Measurements from ENCODE around the gene SOCS6. TPM values are rescaled to one million over a fixed set of nuclear protein-coding genes. Genes with fewer than 3 reads are reported as not detected.
A peak's percentile ranks its signal among the peaks of the same experiment; 100 is the strongest.

The SOCS6 gene
- polyA plus RNA-seq, 2 of the 4 experiments (the other 2 are of a cell fraction), result 31.2 to 88.2 TPM

DNA sequence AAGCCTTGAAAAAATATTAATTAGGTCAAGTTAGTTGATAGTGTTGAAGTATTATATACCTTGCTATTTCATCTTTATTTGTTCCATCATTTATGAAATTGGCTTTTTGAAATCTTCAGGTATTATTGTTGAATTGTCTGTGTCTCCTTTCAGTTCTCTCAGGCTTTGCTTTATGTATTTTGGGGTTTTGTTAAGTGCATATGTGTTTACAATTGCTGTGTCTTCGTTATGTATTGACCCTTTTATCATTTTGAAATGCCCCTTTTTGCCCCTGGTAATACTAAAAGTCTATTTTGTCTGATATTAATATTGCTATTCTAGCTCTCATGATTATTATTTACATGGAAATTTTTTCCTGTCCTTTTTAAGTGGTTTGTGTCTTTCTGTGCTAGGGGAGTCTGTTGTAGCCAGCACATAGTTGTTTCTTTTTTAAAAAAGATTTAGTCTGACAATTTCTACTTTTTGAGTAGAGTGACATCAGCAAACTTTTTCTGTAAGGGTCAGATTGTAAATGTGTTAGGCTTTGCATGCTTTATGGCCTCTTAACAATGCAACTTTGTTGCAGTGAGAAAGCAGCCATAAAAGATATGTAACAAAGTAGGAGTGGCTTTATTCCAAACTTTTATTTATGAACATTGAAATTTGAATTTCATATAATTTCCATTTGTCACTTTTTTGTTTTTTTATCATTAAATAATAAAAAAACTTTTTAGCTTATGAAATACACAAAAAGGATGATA lies 19.9 kb downstream of the SOCS6 start (continued):
- TF ChIP-seq, protein P1, sequence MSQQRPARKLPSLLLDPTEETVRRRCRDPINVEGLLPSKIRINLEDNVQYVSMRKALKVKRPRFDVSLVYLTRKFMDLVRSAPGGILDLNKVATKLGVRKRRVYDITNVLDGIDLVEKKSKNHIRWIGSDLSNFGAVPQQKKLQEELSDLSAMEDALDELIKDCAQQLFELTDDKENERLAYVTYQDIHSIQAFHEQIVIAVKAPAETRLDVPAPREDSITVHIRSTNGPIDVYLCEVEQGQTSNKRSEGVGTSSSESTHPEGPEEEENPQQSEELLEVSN (IDR thresholded peaks at IDR 0.05; ENCODE audit: borderline replicate concordance, low read depth), result no peak
- TF ChIP-seq ESRRA (IDR thresholded peaks at IDR 0.05; ENCODE audit: borderline replicate concordance, low read length) (no peak), MAZ (IDR thresholded peaks at IDR 0.05; ENCODE audit: borderline replicate concordance, low read depth, low read length) (no peak), MAFK (IDR thresholded peaks at IDR 0.05; ENCODE audit: partially characterized antibody) (no peak)
- TF ChIP-seq, protein P2, sequence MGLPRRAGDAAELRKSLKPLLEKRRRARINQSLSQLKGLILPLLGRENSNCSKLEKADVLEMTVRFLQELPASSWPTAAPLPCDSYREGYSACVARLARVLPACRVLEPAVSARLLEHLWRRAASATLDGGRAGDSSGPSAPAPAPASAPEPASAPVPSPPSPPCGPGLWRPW (IDR thresholded peaks at IDR 0.05), result no peak

DNA sequence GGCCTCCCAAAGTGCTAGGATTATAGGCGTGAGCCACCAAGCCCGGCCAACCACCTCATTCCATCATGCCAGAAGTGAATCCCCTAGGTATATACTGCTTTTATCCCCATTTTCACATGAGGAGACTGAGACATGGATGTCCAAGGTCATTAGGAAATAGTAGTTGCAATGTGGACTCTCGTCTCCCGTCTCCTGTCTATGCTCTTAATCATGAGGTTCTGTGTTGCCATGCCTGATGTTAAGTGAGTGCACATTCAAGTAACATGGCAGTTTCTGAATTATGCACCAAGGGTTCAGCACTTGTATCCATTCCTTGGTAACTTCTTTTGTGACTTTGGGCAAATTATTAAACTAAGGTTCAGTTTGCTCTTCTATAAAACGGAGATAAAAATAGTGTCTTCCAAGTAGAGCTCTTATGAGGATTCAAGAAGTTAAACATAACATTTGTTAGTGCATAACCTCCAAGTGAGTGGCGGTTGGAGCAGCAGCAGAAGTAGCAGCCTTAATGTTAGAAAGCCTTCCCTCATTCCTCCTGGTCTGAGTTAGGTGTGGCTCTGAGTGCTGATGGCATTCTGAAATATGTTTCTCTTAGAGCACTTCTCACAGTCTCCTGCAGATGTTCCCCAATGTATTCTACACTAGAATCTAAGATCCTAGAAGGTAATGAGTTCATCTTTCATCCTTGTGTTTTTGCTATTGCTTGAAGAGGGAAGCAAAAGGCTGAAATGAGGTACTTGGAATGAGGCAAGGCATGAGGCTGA lies 21.9 kb downstream of the SOCS6 start:
- no peak for FAIRE-seq
- peak; percentile 85 to 87 for ATAC-seq
- POLR2A ChIA-PET, result no interaction called here

DNA sequence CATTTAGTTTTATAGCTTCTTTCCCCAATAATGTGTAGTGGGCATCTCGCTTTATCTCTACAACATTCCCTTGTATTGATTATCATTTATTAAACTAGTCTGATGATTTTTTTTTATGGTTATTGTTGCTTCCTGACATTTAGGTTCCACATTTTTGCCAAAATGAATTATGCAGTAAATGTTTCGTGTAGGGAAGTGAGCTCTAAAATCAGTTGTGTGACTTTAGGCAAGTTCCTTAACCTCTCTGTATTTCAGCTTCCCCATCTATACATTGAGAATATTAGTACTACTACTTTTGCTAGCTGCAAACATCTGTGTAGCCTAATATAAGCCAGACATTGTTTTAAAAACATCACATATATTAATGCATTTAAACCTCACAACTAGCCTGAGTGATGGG lies 22.9 kb downstream of the SOCS6 start:
- TF ChIP-seq, protein P3, sequence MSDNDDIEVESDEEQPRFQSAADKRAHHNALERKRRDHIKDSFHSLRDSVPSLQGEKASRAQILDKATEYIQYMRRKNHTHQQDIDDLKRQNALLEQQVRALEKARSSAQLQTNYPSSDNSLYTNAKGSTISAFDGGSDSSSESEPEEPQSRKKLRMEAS (IDR thresholded peaks at IDR 0.05), result no peak
- TF ChIP-seq, protein P4, sequence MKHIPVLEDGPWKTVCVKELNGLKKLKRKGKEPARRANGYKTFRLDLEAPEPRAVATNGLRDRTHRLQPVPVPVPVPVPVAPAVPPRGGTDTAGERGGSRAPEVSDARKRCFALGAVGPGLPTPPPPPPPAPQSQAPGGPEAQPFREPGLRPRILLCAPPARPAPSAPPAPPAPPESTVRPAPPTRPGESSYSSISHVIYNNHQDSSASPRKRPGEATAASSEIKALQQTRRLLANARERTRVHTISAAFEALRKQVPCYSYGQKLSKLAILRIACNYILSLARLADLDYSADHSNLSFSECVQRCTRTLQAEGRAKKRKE (CRISPR knock-in tag; IDR thresholded peaks at IDR 0.05; ENCODE audit: low read depth), result no peak
- no peak for TF ChIP-seq SREBF2 (IDR thresholded peaks at IDR 0.05)
- TF ChIP-seq ZSCAN20 (CRISPR knock-in tag; IDR thresholded peaks at IDR 0.05), result no peak
- TF ChIP-seq, protein P5, sequence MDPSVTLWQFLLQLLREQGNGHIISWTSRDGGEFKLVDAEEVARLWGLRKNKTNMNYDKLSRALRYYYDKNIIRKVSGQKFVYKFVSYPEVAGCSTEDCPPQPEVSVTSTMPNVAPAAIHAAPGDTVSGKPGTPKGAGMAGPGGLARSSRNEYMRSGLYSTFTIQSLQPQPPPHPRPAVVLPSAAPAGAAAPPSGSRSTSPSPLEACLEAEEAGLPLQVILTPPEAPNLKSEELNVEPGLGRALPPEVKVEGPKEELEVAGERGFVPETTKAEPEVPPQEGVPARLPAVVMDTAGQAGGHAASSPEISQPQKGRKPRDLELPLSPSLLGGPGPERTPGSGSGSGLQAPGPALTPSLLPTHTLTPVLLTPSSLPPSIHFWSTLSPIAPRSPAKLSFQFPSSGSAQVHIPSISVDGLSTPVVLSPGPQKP (IDR thresholded peaks at IDR 0.05; ENCODE audit: low read depth, low read length), result no peak
- TF ChIP-seq TFCP2L1 (CRISPR knock-in tag; IDR thresholded peaks at IDR 0.05), result no peak
- no peak for TF ChIP-seq MAZ (IDR thresholded peaks at IDR 0.05; ENCODE audit: borderline replicate concordance, low read depth, low read length)
- TF ChIP-seq FOSB (CRISPR knock-in tag; IDR thresholded peaks at IDR 0.05), result no peak
- no peak for TF ChIP-seq RAD21 (conservative IDR thresholded peaks at IDR 0.05 in 1 of 2, IDR thresholded peaks at IDR 0.05 in 1 of 2)
- TF ChIP-seq ESRRA (IDR thresholded peaks at IDR 0.05; ENCODE audit: borderline replicate concordance, low read length), result no peak
- no peak for TF ChIP-seq NR3C1 (IDR thresholded peaks at IDR 0.05)
- TF ChIP-seq HDAC2 (IDR thresholded peaks at IDR 0.05), result no peak
- TF ChIP-seq, protein P6, sequence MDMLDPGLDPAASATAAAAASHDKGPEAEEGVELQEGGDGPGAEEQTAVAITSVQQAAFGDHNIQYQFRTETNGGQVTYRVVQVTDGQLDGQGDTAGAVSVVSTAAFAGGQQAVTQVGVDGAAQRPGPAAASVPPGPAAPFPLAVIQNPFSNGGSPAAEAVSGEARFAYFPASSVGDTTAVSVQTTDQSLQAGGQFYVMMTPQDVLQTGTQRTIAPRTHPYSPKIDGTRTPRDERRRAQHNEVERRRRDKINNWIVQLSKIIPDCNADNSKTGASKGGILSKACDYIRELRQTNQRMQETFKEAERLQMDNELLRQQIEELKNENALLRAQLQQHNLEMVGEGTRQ (IDR thresholded peaks at IDR 0.05), result no peak
- TF ChIP-seq FOSL2 (IDR thresholded peaks at IDR 0.05), result no peak
- TF ChIP-seq FOSL2 (CRISPR knock-in tag; IDR thresholded peaks at IDR 0.05), result no peak
- TF ChIP-seq KDM1A (IDR thresholded peaks at IDR 0.05; ENCODE audit: low read depth), result no peak
- TF ChIP-seq FOXS1 (CRISPR knock-in tag; IDR thresholded peaks at IDR 0.05), result no peak
- TF ChIP-seq, protein P2 (IDR thresholded peaks at IDR 0.05), result no peak
- CTCF ChIA-PET, result interaction anchor here (1.0 kb wide), 1 partner anchor 10 kb away, joined by 3 read pairs; no protein-coding TSS in a partner anchor
- DNase-seq (ENCODE audit: low read depth in 1 of 2, low spot score in 1 of 2) (no peak), ATAC-seq (peak in 1 of 2 experiments; percentile 15; a peak in 1 of 6 replicates), FAIRE-seq (peak; percentile 39)
- POLR2A ChIA-PET, result no interaction called here
- WGBS (ENCODE audit: missing lambda C conversion rate), result 55% methylated on average over 2 of the region's 2 CpGs
- Histone ChIP-seq H3K9me3 (peaks cover 12% of the 10 kb centered on the region; the same call in 2 of the 3 replicates), H3K4me1 (peaks cover 68% of the 10 kb centered on the region), H3K4me2 (peak overlapping the region; percentile 86), H3K4me3 (peak overlapping the region; percentile 20; the same call in 1 of the 3 replicates), H3K27ac (peak overlapping the region; percentile 72 to 80)

More for the DNA sequence above, 21.9 kb downstream of the SOCS6 start:
- WGBS (ENCODE audit: missing lambda C conversion rate), result 43% methylated on average over 6 of the region's 6 CpGs
- Histone ChIP-seq H3K4me2 (peak overlapping the region; percentile 86), H3K9me3 (peaks cover 12% of the 10 kb centered on the region; the same call in 2 of the 3 replicates), H3K27ac (peak overlapping the region; percentile 72 to 80), H3K4me1 (peaks cover 61% of the 10 kb centered on the region), H3K4me3 (peak overlapping the region; percentile 20; the same call in 2 of the 3 replicates)
- CTCF ChIA-PET, result interaction anchor here (1.0 kb wide), 1 partner anchor 11 kb away, joined by 3 read pairs; no protein-coding TSS in a partner anchor
- peak in 1 of 2 experiments; percentile 64 for DNase-seq (ENCODE audit: low read depth in 1 of 2, low spot score in 1 of 2)
- TF ChIP-seq RAD21 (conservative IDR thresholded peaks at IDR 0.05 in 1 of 2, IDR thresholded peaks at IDR 0.05 in 1 of 2), result 0 out of 5 replicates have a peak, but pooled peaks of 1 of the 2 experiments have one; percentile 13
- no peak for TF ChIP-seq HOXB13 (CRISPR knock-in tag; IDR thresholded peaks at IDR 0.05; ENCODE audit: low read depth)

Measured in A549 (cell line).